Lung (tissue), 12 donors: ENCODE data around the gene TIFAB. TPM values are rescaled to one million over a fixed set of nuclear protein-coding genes. Genes with fewer than 3 reads are reported as not detected.

Experiments used
- ATAC-seq: fragments of 200-7000 bp; cut with Tn5 transposase; one replicate; pipeline ENCODE4 v1.9.1; 2020; ENCODE audit warnings: moderate number of reproducible peaks; ENCODE audit not compliant: insufficient read depth, low FRiP score
- DNase-seq, 3 donors: peaks; one replicate each; pipeline ENCODE4 v3.0.0-alpha.2; 2013 to 2017
- H3K27ac ChIP-seq, 2 donors: one replicate each; pipeline ENCODE4 v1.5.1; 2013; ENCODE audit warnings: mild to moderate bottlenecking in 2 of 2, moderate library complexity in 2 of 2, control low read depth in 1 of 2, inconsistent platforms in 1 of 2, low read depth in 1 of 2, low read length in 1 of 2
- H3K27me3 ChIP-seq, 3 donors: one replicate each; pipeline ENCODE4 v1.5.1; 2013; ENCODE audit warnings: low read length in 2 of 3; ENCODE audit not compliant: control insufficient read depth in 3 of 3, insufficient read depth in 3 of 3
- H3K36me3 ChIP-seq, 4 donors: one replicate each; pipeline ENCODE4 v1.5.1; 2013; ENCODE audit warnings: low read length in 4 of 4, mild to moderate bottlenecking in 1 of 4, moderate library complexity in 1 of 4; ENCODE audit not compliant: control insufficient read depth in 4 of 4, insufficient read depth in 4 of 4
- H3K4me1 ChIP-seq, 5 donors: one replicate each; pipeline ENCODE4 v1.5.1; 2013; ENCODE audit warnings: low read length in 5 of 5, mild to moderate bottlenecking in 2 of 5, moderate library complexity in 1 of 5; ENCODE audit not compliant: control insufficient read depth in 5 of 5, insufficient read depth in 5 of 5
- H3K4me3 ChIP-seq: one replicate; pipeline ENCODE4 v1.5.1; 2013; ENCODE audit warnings: mild to moderate bottlenecking, control low read depth, moderate library complexity
- H3K9ac ChIP-seq, 2 donors: one replicate each; pipeline ENCODE4 v1.5.1; 2013; ENCODE audit warnings: low read length in 2 of 2, control low read depth in 1 of 2; ENCODE audit not compliant: insufficient read depth in 1 of 2
- H3K9me3 ChIP-seq, 4 donors: one replicate each; pipeline ENCODE4 v1.5.1; 2013; ENCODE audit warnings: low read length in 3 of 4, mild to moderate bottlenecking in 1 of 4, moderate library complexity in 1 of 4; ENCODE audit not compliant: control insufficient read depth in 4 of 4, insufficient read depth in 3 of 4
- WGBS, 2 donors: extraction: QIAGEN DNeasy Blood & Tissue Kit; methylation state at CpG; one replicate each; pipeline ENCODE4 v1.1.7; 2013; 5-methylcytosine and 5-hydroxymethylcytosine counted together
- polyA plus RNA-seq, 2 donors: library from polyadenylated mRNA; stranded (reverse); fragments of 200-250 nt; gene quantifications; one replicate each; pipeline ENCODE4 v1.2.1, GENCODE V29; 2013
- total RNA-seq, 2 donors: library from RNA; depleted of rRNA in 1 of 2; stranded (reverse); fragments of >200 nt in 1 of 2; gene quantifications; one replicate each; pipeline ENCODE4 v1.2.1, GENCODE V29; 2014 to 2021
- TF ChIP-seq, protein P1 (sequence below): IDR thresholded peaks from 2 replicates; pipeline ENCODE4 v1.5.1; 2012; ENCODE audit warnings: mild to moderate bottlenecking; ENCODE audit errors: control extremely low read depth, extremely low read depth
- donor health status: control.
- donor health status: control.
- donor health status: Bipolar disorder and iron deficiency.
- donor health status: healthy.
- donor health status: DM: yes; HTN: yes; CAD: no.

TIFAB gene
- total and polyA plus RNA-seq, 4 donors, result 0.15 to 0.88 (median 0.35) TPM

DNA sequence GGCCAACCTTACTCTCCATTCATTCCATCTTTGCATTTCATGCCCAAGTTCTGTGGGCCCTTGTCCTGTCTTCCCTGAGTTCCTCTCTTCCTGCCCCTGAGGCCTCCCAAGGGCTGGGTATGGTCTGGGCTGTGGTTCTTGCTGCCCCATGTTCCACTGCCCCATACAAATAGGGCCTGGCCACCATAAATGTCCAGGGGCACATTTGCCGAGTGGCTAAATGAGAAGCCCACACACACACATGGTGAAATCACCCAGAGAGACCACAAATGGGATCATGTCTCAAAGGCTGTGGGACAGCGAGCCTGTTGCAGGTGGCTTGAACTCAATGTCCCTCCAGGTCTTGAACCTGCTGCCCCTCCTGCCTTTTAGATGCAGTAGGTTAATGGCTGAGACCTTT lies 1.2 kb downstream of the TIFAB start:
- Histone ChIP-seq H3K27ac (no peak overlapping the region), H3K9ac (no peak overlapping the region), H3K36me3 (no peaks in the 10 kb centered on the region), H3K27me3 (peaks cover 0 to 7% (median 0%) of the 10 kb centered on the region in 3 donors), H3K4me1 (peaks cover 0 to 18% (median 5%) of the 10 kb centered on the region in 5 donors), H3K9me3 (peaks cover 0 to 3% (median 0%) of the 10 kb centered on the region in 4 donors), H3K4me3 (no peak overlapping the region)
- 81 to 84% methylated on average over 2 of the region's 2 CpGs for WGBS, 2 donors
- ATAC-seq, result no peak
- TF ChIP-seq, protein P1, sequence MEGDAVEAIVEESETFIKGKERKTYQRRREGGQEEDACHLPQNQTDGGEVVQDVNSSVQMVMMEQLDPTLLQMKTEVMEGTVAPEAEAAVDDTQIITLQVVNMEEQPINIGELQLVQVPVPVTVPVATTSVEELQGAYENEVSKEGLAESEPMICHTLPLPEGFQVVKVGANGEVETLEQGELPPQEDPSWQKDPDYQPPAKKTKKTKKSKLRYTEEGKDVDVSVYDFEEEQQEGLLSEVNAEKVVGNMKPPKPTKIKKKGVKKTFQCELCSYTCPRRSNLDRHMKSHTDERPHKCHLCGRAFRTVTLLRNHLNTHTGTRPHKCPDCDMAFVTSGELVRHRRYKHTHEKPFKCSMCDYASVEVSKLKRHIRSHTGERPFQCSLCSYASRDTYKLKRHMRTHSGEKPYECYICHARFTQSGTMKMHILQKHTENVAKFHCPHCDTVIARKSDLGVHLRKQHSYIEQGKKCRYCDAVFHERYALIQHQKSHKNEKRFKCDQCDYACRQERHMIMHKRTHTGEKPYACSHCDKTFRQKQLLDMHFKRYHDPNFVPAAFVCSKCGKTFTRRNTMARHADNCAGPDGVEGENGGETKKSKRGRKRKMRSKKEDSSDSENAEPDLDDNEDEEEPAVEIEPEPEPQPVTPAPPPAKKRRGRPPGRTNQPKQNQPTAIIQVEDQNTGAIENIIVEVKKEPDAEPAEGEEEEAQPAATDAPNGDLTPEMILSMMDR, result no peak
- DNase-seq, result no peak

DNA sequence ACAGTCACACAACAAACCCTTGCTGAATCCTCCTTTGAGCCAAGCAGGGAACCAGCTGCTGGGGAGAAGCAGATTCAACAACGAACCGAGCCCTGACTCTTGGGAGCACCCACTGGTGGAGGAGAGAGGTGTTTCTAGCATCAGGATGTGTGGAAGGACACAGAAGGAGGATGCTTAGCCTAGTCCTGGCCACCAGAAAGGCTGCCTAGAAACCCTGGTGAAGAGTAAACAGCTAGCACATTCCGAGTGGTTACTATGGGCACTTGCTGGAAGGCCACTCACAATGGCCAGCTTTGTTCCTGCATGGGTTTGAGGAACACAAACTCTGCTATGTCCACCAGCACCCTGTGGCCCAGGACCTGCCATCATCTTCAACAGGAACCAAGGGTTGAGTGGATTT lies 1.8 kb downstream of the TIFAB start:
- peaks cover 0 to 3% (median 0%) of the 10 kb centered on the region in 4 donors for H3K9me3 ChIP-seq
- no peak overlapping the region for H3K9ac ChIP-seq
- no peak for ATAC-seq
- WGBS, 2 donors, result 71 to 83% methylated on average over 3 of the region's 3 CpGs
- H3K4me3 ChIP-seq, result no peak overlapping the region
- no peak for DNase-seq
- no peak overlapping the region for H3K27ac ChIP-seq
- TF ChIP-seq, protein P1, result no peak
- H3K36me3 ChIP-seq, result no peaks in the 10 kb centered on the region
- peaks cover 0 to 25% (median 9%) of the 10 kb centered on the region in 5 donors for H3K4me1 ChIP-seq
- H3K27me3 ChIP-seq, result peaks cover 0 to 7% (median 0%) of the 10 kb centered on the region in 3 donors

DNA sequence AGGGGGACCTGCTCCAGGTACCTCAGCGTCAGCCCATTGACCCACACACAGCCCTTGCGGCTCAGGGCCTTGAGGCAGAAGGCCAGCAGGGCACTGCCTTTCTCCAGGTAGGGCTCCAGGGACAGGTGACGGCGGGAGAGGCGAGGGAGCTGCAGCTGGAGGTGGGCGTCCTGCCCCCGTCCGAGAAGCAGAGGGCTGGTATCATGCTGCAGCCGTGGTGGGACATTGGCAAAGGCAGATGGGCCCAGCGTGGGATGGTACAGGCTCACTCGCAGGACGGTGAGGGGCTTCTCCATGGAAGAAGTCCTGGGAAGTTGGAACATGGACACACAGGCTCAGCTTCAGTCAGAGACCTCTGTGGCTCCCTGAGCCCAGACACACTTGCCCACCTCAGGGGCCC lies 2.5 kb downstream of the TIFAB start:
- Histone ChIP-seq H3K9me3 (peaks cover 0 to 3% (median 0%) of the 10 kb centered on the region in 4 donors), H3K36me3 (no peaks in the 10 kb centered on the region), H3K9ac (no peak overlapping the region), H3K4me3 (no peak overlapping the region), H3K27ac (no peak overlapping the region), H3K4me1 (peaks cover 0 to 31% (median 15%) of the 10 kb centered on the region in 5 donors), H3K27me3 (peaks cover 0 to 7% (median 0%) of the 10 kb centered on the region in 3 donors)
- TF ChIP-seq, protein P1, result no peak
- ATAC-seq, result no peak
- no peak for DNase-seq
- WGBS, 2 donors, result 96 to 99% methylated on average over 12 of the region's 12 CpGs
